ENCODE results near the gene DNAAF3.

The DNAAF3 gene

DNA sequence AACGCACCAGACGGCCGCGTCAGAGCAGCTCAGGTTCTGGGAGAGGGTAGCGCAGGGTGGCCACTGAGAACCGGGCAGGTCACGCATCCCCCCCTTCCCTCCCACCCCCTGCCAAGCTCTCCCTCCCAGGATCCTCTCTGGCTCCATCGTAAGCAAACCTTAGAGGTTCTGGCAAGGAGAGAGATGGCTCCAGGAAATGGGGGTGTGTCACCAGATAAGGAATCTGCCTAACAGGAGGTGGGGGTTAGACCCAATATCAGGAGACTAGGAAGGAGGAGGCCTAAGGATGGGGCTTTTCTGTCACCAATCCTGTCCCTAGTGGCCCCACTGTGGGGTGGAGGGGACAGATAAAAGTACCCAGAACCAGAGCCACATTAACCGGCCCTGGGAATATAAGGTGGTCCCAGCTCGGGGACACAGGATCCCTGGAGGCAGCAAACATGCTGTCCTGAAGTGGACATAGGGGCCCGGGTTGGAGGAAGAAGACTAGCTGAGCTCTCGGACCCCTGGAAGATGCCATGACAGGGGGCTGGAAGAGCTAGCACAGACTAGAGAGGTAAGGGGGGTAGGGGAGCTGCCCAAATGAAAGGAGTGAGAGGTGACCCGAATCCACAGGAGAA is 50.9 kb downstream of the DNAAF3 start:
- no peak for DNase-seq

DNA sequence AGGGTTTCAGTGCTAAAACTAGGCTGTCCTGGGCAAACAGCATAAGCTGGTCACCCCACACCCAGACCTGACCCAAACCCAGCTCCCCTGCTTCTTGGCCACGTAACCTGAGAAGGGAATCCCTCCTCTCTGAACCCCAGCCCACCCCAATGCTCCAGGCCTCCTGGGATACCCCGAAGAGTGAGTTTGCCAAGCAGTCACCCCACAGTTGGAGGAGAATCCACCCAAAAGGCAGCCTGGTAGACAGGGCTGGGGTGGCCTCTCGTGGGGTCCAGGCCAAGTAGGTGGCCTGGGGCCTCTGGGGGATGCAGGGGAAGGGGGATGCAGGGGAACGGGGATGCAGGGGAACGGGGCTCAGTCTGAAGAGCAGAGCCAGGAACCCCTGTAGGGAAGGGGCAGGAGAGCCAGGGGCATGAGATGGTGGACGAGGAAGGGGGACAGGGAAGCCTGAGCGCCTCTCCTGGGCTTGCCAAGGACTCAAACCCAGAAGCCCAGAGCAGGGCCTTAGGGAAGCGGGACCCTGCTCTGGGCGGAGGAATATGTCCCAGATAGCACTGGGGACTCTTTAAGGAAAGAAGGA is 51.8 kb downstream of the DNAAF3 start:
- no peak for DNase-seq

- DNase-seq: no peak
Observed at GRCh38 chr19:55113570-55114039, 52.8 kb downstream of the DNAAF3 start.

- DNase-seq: no peak
Observed at GRCh38 chr19:55112777-55113569, 53.4 kb downstream of the DNAAF3 start.

DNA sequence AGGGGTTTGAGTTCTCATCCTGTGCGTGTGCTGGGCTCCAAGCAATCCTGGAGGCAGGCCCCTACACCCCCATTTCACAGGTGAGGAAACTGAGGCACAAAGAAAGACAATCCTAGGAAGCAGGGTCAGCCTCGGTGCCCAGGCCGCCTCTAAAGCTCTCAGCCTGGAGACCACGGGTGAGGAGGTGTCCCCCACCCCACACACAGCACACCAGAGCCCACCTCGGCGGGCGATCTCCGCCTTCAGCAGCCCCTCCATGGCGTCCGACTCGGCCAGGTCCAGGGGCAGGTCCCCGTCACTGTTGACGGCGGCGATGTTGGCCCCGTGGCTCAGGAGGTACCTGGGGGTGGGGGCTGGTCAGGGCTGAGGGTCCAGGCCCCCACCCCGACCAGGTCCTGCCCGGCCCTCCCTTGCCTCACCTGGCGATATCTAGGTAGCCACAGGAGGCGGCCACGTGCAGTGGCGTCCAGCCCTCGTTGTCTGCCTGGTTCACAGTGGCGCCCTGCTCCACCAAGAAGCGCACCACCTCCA is 54.1 kb downstream of the DNAAF3 start:
- DNase-seq: no peak

DNA sequence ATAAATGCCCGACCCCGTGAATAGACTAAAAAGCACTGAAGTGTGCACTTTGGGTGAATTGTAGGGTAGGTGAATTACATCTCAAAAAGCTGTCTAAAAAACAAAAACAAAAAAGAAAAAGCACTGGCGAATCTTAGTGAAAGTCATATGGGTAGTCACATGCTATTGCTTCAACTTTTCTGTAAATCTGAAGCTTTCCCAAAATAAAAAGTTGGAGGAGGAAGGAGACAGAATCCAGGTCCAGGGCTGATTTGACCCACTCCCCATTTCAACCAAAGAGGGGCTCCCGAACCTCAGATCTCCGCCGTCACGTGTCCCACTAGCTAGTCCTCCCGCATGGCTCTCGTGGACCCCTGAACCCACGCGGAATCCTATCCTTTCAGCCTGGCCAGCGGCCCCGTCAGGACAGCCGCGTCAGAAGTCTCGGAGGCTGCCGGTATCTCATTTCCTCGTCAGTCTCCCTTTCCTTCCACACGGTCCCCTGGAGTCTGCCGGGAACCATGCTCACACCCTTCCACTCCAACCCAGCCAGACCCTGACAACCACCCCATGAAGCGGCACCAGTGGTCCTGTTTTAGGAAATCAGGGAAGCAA is 55.1 kb downstream of the DNAAF3 start:
- DNase-seq: no peak

DNA sequence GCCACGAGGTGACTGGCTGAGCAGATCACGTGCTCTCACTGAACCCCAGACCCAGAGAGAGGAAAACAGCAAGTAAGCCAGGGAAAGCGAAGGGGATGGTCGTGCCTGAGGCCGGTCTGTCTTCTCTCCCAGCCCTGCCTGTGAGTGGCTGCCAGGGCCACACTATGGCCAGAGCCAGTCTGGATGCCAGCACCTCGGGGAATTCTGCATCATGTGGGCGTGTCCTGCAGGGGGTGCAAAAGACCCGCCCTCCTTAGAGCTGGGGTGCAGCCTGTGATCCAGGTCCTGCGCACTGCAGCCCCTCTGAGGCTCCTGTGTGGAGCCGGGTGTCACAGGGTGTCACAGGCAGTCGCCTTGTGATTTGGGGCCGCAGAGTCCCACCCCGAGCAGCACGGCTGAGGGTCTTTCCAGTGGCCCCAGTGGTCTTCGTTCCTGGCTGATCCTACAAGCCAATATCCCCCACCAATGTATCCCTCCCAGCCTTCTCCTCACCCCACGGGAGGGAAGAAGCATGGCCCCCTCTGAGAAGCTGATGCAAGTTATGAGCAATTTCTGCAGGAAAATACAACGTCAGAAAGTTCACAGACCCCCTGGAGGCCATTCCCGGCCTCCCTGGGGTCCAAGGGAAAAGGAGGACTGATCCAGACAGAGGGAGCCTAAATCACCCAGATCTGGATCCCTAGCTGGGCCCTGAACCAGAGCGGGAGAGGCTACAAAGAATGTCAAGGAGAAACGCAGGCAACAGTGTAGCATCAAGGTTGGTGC is 56.7 kb downstream of the DNAAF3 start:
- no peak for DNase-seq

Measured in activated CD8-positive, alpha-beta memory T cell treated with anti-CD3 and anti-CD28 coated beads for 24 hours (primary cell).